Astrocyte (in vitro differentiated cells and primary cell): Measurements from ENCODE around the gene ADARB2. TPM values are rescaled to one million over a fixed set of nuclear protein-coding genes. Genes with fewer than 3 reads are reported as not detected.

ENCODE experiments used
- DNase-seq: peaks from one replicate; pipeline ENCODE4 v3.0.0-alpha.2; 2010; ENCODE audit warnings: low read depth
- FAIRE-seq: peaks from 2 replicates; lab custom pipeline; 2011; peaks lifted over from hg19 to GRCh38; lab: Jason Lieb, UNC
- H2AFZ ChIP-seq: 2 replicates; pipeline ENCODE4 v1.6.0; 2012; ENCODE audit warnings: low read depth, low read length, inconsistent platforms
- H3K27ac ChIP-seq: 2 replicates; pipeline ENCODE4 v1.5.1; 2011; ENCODE audit warnings: low read depth, low read length, inconsistent platforms
- H3K27me3 ChIP-seq: 2 replicates; pipeline ENCODE4 v1.6.0; 2011; ENCODE audit warnings: low read length, inconsistent platforms; ENCODE audit not compliant: insufficient read depth
- H3K36me3 ChIP-seq: 2 replicates; pipeline ENCODE4 v1.5.1; 2011; ENCODE audit warnings: low read length, inconsistent platforms; ENCODE audit not compliant: insufficient read depth
- H3K4me1 ChIP-seq: 2 replicates; pipeline ENCODE4 v1.5.1; 2011; ENCODE audit warnings: low read length, inconsistent platforms; ENCODE audit not compliant: insufficient read depth
- H3K4me2 ChIP-seq: 2 replicates; pipeline ENCODE4 v1.6.0; 2012; ENCODE audit warnings: low read length, inconsistent platforms
- H3K4me3 ChIP-seq: 2 replicates; pipeline ENCODE4 v1.5.1; 2011; ENCODE audit warnings: low read depth, mild to moderate bottlenecking, low read length, inconsistent platforms; ENCODE audit not compliant: insufficient read depth
- H3K79me2 ChIP-seq: 2 replicates; pipeline ENCODE4 v1.6.0; 2012; ENCODE audit warnings: mild to moderate bottlenecking, low read length, inconsistent platforms; ENCODE audit not compliant: insufficient read depth
- H3K9ac ChIP-seq: 2 replicates; pipeline ENCODE4 v1.6.0; 2012; ENCODE audit warnings: mild to moderate bottlenecking, low read length, inconsistent platforms
- H3K9me3 ChIP-seq: 2 replicates; pipeline ENCODE4 v1.5.1; 2012; ENCODE audit warnings: low read depth, mild to moderate bottlenecking, low read length, inconsistent platforms; ENCODE audit not compliant: insufficient read depth
- H4K20me1 ChIP-seq: 2 replicates; pipeline ENCODE4 v1.6.0; 2012; ENCODE audit warnings: low read length, inconsistent platforms; ENCODE audit not compliant: insufficient read depth
- H3K27ac Mint-ChIP-seq: one replicate; pipeline ENCODE4 v1.8.0; 2021; ENCODE audit warnings: mild to moderate bottlenecking, mixed read lengths; ENCODE audit not compliant: unreplicated experiment
- H3K27me3 Mint-ChIP-seq: one replicate; pipeline ENCODE4 v1.8.0; 2021; ENCODE audit warnings: low read depth, mixed read lengths; ENCODE audit not compliant: unreplicated experiment
- H3K36me3 Mint-ChIP-seq: one replicate; pipeline ENCODE4 v1.8.0; 2021; ENCODE audit warnings: low read depth, mixed read lengths; ENCODE audit not compliant: unreplicated experiment
- H3K4me1 Mint-ChIP-seq: one replicate; pipeline ENCODE4 v1.8.0; 2021; ENCODE audit warnings: low read depth, mixed read lengths; ENCODE audit not compliant: unreplicated experiment
- H3K4me3 Mint-ChIP-seq: one replicate; pipeline ENCODE4 v1.8.0; 2021; ENCODE audit warnings: mild to moderate bottlenecking, moderate library complexity, mixed read lengths; ENCODE audit not compliant: unreplicated experiment
- H3K9me3 Mint-ChIP-seq: one replicate; pipeline ENCODE4 v1.8.0; 2021; ENCODE audit warnings: mild to moderate bottlenecking, mixed read lengths; ENCODE audit not compliant: unreplicated experiment
- EZH2 ChIP-seq: IDR thresholded peaks from 2 replicates; pipeline ENCODE4 v1.6.1; 2012; ENCODE audit warnings: mild to moderate bottlenecking, low read length, inconsistent platforms; ENCODE audit not compliant: insufficient read depth
- total RNA-seq: library from RNA; stranded (reverse); gene quantifications from 2 replicates; pipeline ENCODE4 v1.2.1, GENCODE V29; 2021
- TF ChIP-seq, protein P1 (sequence below): IDR thresholded peaks from 2 replicates; pipeline ENCODE4 v1.5.1; 2011; ENCODE audit warnings: low read depth, mild to moderate bottlenecking, inconsistent platforms, low read length, moderate library complexity; ENCODE audit not compliant: insufficient read depth

ADARB2 gene
- total RNA-seq, 1 donor from 2014 or later = 0.18 TPM

DNA sequence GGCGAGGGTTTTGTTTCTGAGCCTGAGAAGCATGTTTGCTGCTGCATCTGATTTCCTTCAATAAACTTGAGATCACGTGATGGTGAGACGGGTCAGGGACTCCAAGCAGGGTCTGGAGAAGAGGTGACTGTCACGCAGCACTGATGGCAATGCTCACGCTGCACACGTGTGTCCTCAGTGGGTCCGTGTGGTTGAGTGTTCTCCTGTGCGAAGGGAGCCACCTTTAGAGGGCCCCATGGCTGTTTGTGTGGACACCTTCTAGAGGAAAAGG lies 580.8 kb downstream of the ADARB2 start:
- Histone ChIP-seq H2AFZ (no peak overlapping the region), H3K4me3 (no peak overlapping the region), H3K27me3 (no peaks in the 10 kb centered on the region), H3K4me2 (no peak overlapping the region), H3K9me3 (no peaks in the 10 kb centered on the region), H3K4me1 (no peaks in the 10 kb centered on the region), H3K27ac (no peak overlapping the region), H3K36me3 (no peaks in the 10 kb centered on the region), H3K9ac (no peak overlapping the region), H4K20me1 (no peaks in the 10 kb centered on the region), H3K79me2 (no peaks in the 10 kb centered on the region)
- TF ChIP-seq, protein P1, sequence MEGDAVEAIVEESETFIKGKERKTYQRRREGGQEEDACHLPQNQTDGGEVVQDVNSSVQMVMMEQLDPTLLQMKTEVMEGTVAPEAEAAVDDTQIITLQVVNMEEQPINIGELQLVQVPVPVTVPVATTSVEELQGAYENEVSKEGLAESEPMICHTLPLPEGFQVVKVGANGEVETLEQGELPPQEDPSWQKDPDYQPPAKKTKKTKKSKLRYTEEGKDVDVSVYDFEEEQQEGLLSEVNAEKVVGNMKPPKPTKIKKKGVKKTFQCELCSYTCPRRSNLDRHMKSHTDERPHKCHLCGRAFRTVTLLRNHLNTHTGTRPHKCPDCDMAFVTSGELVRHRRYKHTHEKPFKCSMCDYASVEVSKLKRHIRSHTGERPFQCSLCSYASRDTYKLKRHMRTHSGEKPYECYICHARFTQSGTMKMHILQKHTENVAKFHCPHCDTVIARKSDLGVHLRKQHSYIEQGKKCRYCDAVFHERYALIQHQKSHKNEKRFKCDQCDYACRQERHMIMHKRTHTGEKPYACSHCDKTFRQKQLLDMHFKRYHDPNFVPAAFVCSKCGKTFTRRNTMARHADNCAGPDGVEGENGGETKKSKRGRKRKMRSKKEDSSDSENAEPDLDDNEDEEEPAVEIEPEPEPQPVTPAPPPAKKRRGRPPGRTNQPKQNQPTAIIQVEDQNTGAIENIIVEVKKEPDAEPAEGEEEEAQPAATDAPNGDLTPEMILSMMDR = no peak
- Mint-ChIP-seq H3K27ac (no peak overlapping the region), H3K36me3 (peaks cover 2% of the 10 kb centered on the region), H3K9me3 (peaks cover 4% of the 10 kb centered on the region), H3K4me1 (peaks cover 20% of the 10 kb centered on the region), H3K27me3 (peaks cover 48% of the 10 kb centered on the region), H3K4me3 (no peak overlapping the region)
- DNase-seq = no peak
- FAIRE-seq = no peak

DNA sequence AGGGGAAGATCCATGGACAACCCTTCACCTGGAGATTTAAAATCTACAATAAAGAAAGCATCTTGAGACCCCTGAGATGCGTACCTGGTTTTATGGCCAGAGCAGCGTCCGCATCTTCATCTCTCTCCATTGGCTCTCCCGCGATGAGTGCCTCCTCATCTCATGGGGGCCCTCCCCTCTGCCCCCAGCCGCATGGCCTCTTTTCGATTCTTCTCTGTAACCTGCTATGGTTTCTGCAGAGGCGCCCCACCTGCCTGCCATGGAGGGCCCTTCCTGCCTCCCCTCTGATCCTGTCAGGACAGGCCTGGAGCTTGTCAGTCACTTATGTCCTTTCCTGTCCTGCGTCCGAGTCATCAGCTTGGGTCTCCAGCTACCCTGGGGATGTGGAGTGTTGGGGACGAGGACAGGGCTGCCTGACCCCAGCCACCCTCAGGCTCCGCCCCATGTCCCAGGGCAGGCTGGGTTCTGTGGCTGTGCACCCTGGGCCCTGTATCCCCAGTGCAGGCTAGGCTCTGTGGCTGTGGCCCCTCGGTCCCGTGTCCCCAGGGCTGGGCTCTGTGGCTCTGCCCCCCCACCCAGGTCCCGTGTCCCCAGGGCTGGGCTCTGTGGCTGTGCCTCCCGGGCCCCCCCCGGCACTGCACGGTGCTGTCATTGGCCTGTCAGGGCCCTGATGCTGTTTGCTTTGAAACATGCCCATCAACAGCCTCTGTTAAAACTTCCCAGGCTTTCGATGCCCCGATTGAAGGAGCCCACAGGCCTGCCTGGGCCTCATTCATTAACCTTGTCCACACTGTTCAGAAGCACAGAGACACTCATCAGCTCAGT lies 581.3 kb downstream of the ADARB2 start:
- Histone ChIP-seq H4K20me1 (no peaks in the 10 kb centered on the region), H2AFZ (no peak overlapping the region), H3K27ac (no peak overlapping the region), H3K9me3 (no peaks in the 10 kb centered on the region), H3K4me1 (no peaks in the 10 kb centered on the region), H3K27me3 (no peaks in the 10 kb centered on the region), H3K79me2 (no peaks in the 10 kb centered on the region), H3K4me3 (no peak overlapping the region), H3K4me2 (no peak overlapping the region), H3K9ac (no peak overlapping the region), H3K36me3 (no peaks in the 10 kb centered on the region)
- Mint-ChIP-seq H3K27ac (no peak overlapping the region), H3K4me1 (peaks cover 24% of the 10 kb centered on the region), H3K36me3 (peaks cover 2% of the 10 kb centered on the region), H3K9me3 (peaks cover 4% of the 10 kb centered on the region), H3K27me3 (peaks cover 45% of the 10 kb centered on the region), H3K4me3 (no peak overlapping the region)
- DNase-seq (no peak), FAIRE-seq (no peak)
- TF ChIP-seq, protein P1 = no peak
- no peak for TF ChIP-seq EZH2

DNA sequence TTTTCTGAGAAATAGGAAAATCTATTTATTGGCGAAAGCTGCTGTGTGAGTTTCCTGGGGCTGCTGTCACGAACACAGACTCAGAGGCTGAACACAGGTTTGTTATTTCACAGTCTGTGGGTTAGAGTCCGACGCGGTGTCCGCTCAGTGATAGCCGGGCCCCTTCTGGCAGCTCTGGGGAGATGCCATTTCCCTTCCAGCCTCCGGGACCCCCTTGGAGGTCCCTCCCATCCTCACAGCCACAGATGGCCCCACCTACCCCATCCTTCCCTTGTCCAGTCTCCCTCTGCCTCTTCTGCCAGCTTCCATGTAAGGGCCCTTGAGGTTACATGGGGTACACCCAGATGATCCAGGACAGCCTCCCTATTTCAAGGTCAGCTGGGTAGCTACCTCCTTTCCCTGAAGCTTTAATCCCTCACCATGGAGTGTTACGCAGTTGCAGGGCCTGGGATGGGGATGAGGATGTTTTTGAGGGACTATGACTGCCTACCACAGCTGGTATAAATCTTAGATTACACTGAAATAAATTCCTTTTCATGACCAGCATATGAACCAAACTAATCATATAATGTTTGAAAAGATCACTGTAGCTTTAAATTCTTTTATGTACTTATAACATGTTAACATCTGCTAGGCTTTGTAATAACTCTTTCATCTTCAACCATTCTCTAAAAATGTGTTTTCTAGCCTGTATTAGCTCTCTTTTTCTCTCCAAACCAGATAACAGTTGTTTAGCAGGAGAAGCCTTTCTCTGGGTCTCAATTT lies 582.6 kb downstream of the ADARB2 start:
- DNase-seq (no peak), FAIRE-seq (no peak)
- no peak overlapping the region for H3K27ac Mint-ChIP-seq
- Histone ChIP-seq H3K4me1 (no peaks in the 10 kb centered on the region), H3K27me3 (no peaks in the 10 kb centered on the region), H3K4me3 (no peak overlapping the region), H3K4me2 (no peak overlapping the region), H3K9me3 (no peaks in the 10 kb centered on the region), H4K20me1 (no peaks in the 10 kb centered on the region), H2AFZ (no peak overlapping the region), H3K79me2 (no peaks in the 10 kb centered on the region), H3K36me3 (no peaks in the 10 kb centered on the region), H3K27ac (no peak overlapping the region), H3K9ac (no peak overlapping the region)
- peaks cover 36% of the 10 kb centered on the region for H3K27me3 Mint-ChIP-seq
- peaks cover 3% of the 10 kb centered on the region for H3K36me3 Mint-ChIP-seq
- H3K4me3 Mint-ChIP-seq = no peak overlapping the region
- peaks cover 4% of the 10 kb centered on the region for H3K9me3 Mint-ChIP-seq
- peaks cover 27% of the 10 kb centered on the region for H3K4me1 Mint-ChIP-seq
- TF ChIP-seq, protein P1 = no peak
- no peak for TF ChIP-seq EZH2
